Measurements from ENCODE around the gene DDR2.
"Not testable (repeated sequence)": the region's sequence is repeated elsewhere in the genome, so short reads cannot be mapped to it uniquely, and the experiment has no call there.

The DDR2 gene

GRCh38 chr1:162779043-162779442 is 146.8 kb downstream of the DDR2 start:
- DNase-seq (ENCODE audit: low spot score): no peak

DNA sequence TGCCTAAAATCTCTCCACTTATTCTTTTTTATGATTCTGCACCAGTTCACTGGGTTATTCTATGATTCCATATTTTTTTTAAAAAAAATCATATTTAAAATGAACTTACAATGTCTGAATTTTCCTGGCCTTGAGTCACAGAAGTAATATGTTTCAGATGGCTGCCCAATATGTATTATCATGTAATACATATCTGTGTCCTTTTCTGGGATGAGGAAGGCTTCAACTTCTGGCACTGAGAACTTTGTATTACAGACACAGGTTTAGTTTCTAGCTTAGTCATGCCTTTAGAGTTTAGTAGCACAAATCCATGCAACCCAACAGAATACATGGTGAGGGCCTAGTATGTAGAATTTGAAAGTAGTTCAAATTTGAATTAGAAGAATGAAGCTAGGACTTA is 150.4 kb downstream of the DDR2 start:
- DNase-seq (ENCODE audit: low spot score): no peak

- not testable (repeated sequence) for DNase-seq (ENCODE audit: low spot score)
Observed at GRCh38 chr1:162784926-162785325, 152.7 kb downstream of the DDR2 start.

DNA sequence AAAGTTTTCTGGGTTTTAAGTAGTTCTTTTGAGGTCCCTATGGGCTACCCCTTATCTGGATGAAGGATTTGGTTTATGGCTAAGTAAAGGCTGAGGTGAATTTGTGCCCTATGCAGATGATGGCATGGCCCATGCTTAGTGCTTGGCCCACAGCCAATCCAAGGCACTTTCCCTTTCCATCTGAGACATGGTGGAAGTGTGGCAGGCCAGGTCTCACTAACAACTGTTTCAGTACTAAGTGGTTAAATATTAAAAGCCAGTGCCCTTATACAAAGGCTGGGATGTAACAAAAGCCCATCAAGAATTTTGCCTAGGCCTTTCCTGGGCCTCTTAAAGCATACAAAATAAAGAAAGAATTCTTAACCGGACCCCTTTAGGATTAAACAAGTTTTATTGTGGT is 156.5 kb downstream of the DDR2 start:
- not testable (repeated sequence) for DNase-seq (ENCODE audit: low spot score)

DNA sequence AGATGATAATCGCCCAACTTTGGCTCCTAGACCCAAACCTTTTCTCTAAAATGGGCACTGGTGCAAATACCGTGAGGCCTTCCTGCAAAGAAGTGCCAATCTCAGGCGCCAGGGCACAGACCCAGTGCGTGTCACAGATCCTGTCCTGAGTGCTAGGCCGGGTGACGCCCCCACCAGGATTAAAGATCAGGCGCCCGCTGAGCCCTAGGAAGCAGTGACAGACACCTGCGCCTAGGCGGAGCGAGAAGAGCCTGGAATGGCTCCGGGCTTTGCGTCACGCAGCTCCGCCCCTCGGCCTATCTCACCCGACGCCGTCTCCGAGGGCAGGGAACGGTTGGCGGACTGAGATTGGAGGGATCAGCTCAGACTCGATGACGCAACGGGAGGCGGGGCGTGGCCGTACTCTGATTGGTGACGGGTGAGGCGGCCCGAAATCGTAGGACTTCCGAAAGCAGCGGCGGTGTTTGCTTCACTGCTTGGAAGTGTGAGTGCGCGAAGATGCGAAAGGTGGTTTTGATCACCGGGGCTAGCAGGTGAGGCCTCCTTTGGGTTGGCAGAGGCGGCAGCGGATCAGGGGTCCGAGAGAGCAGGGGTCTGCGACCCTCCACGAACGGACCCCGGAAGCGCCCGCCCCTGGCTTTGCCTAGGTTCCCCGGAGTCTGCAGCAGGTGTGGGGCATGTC is 158.2 kb downstream of the DDR2 start, which contains the start of gene HSD17B7:
HSD17B7 (plus strand) TSS at position 400 of the 682 bp plus-strand sequence; CDS start at position 499, 99 bp downstream.
- DNase-seq (ENCODE audit: low spot score): peak; percentile 84

- DNase-seq (ENCODE audit: low spot score): peak; percentile 31
Observed at GRCh38 chr1:162790985-162791357, 158.7 kb downstream of the DDR2 start.

DNA sequence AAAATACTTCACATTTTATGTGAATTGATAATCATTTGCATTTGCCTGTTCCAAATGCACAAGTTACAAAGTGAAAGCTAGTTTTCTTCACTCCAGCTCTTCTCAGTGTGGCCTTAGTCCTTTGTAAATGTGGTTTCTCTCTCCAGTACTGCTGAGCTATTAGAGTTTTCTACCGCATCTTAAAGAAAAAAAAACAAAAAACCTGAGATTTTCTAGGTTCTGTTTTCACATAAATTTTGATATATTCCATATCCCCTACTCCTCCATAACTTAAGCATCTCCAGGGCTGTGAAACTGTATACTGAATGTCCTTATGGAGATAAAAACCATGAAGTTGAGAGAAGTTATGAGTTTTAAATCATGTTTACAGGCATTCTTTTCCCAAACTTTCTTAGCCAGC is 162.0 kb downstream of the DDR2 start:
- not testable (repeated sequence) for DNase-seq (ENCODE audit: low spot score)

DNA sequence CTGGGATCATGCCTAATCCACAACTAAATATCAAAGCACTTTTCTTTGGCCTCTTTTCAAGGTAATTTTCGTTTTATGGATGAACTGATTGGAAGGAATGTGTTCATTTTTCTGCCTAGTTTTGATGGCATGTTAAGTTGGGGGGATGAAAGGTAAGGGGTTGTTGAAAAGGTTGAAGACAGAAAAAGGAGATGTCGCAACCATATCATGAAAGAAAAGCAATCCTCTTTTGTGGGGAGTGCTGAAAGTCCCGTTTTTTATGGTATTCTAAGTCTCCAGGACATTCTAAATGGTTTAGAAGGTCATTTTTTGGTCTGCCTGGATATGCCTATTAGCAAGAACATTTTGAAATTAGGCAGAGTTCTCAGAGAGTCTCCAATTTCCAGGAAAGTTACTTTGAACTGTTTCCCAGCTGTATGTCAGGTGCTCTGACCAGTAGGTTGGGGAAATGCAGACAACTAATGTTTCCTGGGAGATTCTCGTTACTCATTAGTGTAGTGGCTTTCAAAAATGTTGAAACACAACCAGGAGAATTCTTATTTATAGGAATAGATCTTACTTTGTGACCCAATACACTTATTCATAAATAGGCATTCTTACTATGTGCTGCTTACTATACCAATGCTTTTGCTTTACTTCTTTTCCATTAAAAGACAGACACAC is 164.5 kb downstream of the DDR2 start:
- not testable (repeated sequence) for DNase-seq (ENCODE audit: low spot score)

DNA sequence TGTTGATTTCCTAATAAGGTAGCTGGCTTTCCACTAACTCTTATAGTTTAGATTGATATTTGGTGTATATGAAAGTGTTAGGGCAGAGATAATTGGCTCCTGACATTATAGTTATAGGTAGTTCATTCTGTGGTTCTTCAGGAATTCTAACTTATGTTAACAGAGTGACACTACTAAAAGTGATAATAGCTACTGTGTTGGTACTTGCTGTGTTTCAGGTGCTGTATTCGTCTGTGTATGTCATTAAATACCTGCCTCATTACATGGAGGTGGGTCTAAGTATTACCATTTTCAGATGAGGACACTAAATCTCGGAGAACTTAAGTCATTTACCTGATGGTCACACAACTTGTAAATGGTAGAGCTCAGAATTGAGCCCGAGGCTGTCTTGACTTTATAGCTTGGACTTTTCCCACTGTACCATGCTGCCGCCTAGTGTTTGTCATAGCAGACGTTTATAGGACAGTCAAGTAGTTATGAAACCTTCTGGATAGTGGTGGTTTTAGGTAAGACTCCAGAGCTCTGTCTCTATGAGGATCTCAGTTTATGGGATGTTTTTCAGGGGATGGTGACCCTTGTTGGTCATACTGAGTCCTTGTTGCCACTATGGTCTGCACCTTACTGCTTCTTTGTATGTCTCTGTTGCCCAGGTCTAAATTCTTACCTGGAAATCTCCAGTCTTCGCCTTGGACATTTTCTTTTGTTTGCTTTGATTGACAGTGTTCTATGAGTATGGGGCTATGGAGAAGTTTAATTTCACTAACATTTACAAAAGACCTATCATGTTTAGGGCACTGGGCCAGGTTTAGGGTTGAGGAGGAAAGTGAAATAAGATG is 167.9 kb downstream of the DDR2 start:
- DNase-seq (ENCODE audit: low spot score): peak; percentile 38

DNA sequence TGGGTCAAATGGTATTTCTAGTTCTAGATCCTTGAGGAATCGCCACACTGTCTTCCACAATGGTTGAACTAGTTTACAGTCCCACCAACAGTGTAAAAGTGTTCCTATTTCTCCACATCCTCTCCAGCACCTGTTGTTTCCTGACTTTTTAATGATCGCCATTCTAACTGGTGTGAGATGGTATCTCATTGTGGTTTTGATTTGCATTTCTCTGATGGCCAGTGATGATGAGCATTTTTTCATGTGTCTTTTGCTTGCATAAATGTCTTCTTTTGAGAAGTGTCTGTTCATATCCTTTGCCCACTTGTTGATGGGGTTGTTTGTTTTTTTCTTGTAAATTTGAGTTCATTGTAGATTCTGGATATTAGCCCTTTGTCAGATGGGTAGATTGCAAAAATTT is 175.2 kb downstream of the DDR2 start:
- not testable (repeated sequence) for DNase-seq (ENCODE audit: low spot score)

GRCh38 chr1:162812357-162812756 is 180.1 kb downstream of the DDR2 start:
- not testable (repeated sequence) for DNase-seq (ENCODE audit: low spot score)

- not testable (repeated sequence) for DNase-seq (ENCODE audit: low spot score)
Observed at GRCh38 chr1:162818136-162818535, 185.9 kb downstream of the DDR2 start.

- DNase-seq (ENCODE audit: low spot score): not testable (repeated sequence)
Observed at GRCh38 chr1:162818666-162819065, 186.4 kb downstream of the DDR2 start.

DNA sequence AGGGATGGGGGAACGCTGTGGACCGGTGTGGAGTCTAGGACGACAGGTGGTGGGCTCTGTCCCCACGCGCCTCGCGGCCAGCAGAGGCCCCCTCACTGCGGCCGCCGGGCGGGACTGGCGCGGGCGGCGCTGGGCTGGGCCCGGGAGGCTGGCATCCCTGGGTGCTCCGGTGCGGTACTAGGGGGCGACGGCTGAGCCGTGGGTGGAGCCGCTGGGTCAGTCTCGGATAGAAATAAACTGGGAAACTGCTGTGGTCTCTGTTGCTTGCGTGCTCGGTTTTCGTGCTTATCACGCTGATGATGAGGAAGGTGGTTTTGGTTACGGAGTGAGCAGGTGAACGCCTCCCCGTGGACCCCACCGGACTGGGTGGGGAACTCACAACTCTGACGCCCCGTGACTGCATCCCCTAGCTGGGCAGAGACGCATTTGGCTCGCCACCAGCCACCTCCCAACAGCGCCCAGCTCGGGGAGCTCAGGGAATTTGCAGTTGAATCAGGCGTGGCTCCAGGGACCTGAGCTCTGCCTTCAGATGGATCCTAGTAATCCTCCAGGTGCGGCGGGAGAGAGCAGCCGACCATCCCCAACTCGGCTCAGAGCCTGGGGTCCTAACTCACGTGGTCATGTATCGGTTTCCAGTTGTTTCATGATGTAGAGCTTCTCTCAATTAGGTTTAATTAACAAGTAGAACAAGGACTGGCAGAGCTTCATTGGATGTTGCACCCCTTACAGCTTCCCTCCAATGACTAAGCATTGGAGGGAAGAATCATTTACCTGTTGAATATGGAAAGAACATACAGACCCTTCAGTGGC is 190.3 kb downstream of the DDR2 start:
- no peak for DNase-seq (ENCODE audit: low spot score)

GRCh38 chr1:162823231-162823630 is 191.0 kb downstream of the DDR2 start:
- no peak for DNase-seq (ENCODE audit: low spot score)

GRCh38 chr1:162823771-162824525 is 191.7 kb downstream of the DDR2 start:
- DNase-seq (ENCODE audit: low spot score): no peak

DNA sequence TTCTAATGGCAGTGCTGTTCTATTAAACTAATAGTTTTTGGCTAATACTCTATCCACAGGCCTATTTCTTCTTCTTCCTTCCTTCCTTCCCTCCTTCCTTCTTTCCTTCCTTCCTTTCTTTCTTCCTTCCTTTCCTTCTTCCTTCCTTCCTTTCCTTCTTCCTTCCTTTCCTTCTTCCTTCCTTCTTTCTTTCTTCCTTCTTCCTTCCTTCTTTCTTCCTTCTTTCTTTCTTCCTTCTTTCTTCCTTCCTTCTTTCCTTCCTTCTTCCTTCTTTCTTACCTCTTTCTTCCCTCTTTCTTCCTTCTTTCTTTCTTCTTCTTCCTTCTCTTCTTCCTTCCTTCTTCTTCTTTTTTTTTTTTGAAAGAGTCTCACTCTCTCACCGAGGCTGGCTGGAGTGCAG is 197.0 kb downstream of the DDR2 start:
- no peak for DNase-seq (ENCODE audit: low spot score)

DNA sequence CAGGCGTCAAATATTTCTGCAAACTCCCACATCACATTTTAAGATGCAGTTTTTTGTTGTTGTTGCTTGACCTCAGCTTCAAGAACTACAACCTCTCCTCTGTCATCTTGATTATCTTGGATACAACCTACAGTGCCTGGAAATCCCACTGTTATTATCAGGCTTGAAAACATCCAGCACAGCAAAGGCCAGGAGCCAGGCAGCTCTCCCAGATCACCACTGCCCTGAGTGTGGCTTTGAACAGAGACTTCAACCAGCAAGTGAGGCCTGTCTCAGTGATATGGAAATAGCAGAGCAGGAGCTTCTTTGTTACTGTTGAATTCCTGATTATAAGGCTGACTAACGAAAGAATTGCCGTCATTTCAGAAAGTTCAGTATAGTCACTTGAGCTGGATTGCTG is 200.2 kb downstream of the DDR2 start:
- no peak for DNase-seq (ENCODE audit: low spot score)

DNA sequence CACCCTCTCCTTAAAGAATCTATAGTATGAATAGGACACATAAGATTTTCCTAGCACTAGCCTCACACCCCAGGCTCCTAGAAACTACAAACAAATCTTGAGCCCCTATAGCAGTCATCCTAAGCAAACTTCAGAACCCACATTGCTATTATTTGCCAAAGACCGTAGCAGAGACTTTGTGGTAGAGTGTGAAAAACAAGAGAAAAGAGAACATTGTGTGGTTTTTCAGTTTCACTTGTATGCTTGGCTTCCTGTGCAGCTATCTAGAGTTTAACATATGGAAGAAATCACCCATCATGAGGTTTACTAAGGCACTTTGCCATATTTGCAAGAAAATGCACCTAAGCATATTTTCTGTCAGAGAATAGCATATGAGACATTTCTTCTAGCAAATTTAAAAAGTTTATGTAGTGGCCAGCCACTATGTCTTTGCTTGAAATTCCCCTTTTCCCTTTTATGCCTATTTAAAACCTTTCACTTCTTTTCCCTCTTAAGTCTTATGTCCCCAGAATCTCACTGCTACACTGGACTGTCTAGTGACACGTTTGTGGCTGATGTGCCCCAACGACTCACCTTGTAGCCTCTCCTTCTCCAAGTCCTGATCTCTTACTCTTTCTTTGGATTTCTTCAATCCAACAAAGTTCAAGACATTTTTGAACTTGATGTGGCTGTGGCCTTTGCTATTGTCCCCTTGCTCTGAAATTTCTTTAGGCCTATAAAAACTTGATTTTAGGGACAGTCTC is 203.1 kb downstream of the DDR2 start:
- no peak for DNase-seq (ENCODE audit: low spot score)

Data from globus pallidus (tissue), 1 donor.